ENCODE results near the gene STAP2. TPM values are rescaled to one million over a fixed set of nuclear protein-coding genes. Genes with fewer than 3 reads are reported as not detected.

Gene STAP2
- total RNA-seq, 1 donor from 2014 or later, result 6.8 TPM

GRCh38 chr19:4298810-4299550 is 39.6 kb downstream of the STAP2 start:
- H3K27ac Mint-ChIP-seq, result no peak overlapping the region
- DNase-seq (ENCODE audit: low spot score), result no peak
- TF ChIP-seq, protein P1, sequence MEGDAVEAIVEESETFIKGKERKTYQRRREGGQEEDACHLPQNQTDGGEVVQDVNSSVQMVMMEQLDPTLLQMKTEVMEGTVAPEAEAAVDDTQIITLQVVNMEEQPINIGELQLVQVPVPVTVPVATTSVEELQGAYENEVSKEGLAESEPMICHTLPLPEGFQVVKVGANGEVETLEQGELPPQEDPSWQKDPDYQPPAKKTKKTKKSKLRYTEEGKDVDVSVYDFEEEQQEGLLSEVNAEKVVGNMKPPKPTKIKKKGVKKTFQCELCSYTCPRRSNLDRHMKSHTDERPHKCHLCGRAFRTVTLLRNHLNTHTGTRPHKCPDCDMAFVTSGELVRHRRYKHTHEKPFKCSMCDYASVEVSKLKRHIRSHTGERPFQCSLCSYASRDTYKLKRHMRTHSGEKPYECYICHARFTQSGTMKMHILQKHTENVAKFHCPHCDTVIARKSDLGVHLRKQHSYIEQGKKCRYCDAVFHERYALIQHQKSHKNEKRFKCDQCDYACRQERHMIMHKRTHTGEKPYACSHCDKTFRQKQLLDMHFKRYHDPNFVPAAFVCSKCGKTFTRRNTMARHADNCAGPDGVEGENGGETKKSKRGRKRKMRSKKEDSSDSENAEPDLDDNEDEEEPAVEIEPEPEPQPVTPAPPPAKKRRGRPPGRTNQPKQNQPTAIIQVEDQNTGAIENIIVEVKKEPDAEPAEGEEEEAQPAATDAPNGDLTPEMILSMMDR (IDR thresholded peaks at IDR 0.05), result no peak
- TF ChIP-seq EZH2 (IDR thresholded peaks at IDR 0.05), result no peak
- no peak for TF ChIP-seq EZH2phosphoT487 (IDR thresholded peaks at IDR 0.05)

GRCh38 chr19:4297901-4298809 is 40.5 kb downstream of the STAP2 start:
- H3F3A ChIP-seq (ENCODE audit: low read depth), result peaks cover 5% of the 10 kb centered on the region
- DNase-seq (ENCODE audit: low spot score), result peak; percentile 19
- H3K27me3 ChIP-seq, result no peaks in the 10 kb centered on the region
- Mint-ChIP-seq H3K4me1 (peaks cover 8% of the 10 kb centered on the region), H3K36me3 (no peaks in the 10 kb centered on the region), H3K4me3 (no peak overlapping the region), H3K9me3 (peaks cover 2% of the 10 kb centered on the region), H3K27me3 (ENCODE audit: insufficient read depth, low read depth) (peaks cover 6% of the 10 kb centered on the region), H3K27ac (no peak overlapping the region)
- no peaks in the 10 kb centered on the region for H3K9me3 ChIP-seq (ENCODE audit: low read depth)
- H3K9ac ChIP-seq, result no peak overlapping the region
- no peaks in the 10 kb centered on the region for H3K79me2 ChIP-seq (ENCODE audit: low read depth)
- no peak overlapping the region for H3K4me2 ChIP-seq
- no peaks in the 10 kb centered on the region for H3K36me3 ChIP-seq
- H4K20me1 ChIP-seq (ENCODE audit: low read depth), result no peaks in the 10 kb centered on the region
- H3K4me1 ChIP-seq, result peaks cover 10% of the 10 kb centered on the region
- H3K4me3 ChIP-seq, result no peak overlapping the region
- TF ChIP-seq EZH2 (IDR thresholded peaks at IDR 0.05) (no peak), EZH2phosphoT487 (IDR thresholded peaks at IDR 0.05) (no peak)
- TF ChIP-seq, protein P1 (IDR thresholded peaks at IDR 0.05), result peak; percentile 11
- H3K27ac ChIP-seq, result no peak overlapping the region
- peak overlapping the region; percentile 26 for H2AFZ ChIP-seq (replicated peaks)

More at GRCh38 chr19:4298810-4299550, 39.6 kb downstream of the STAP2 start:
- Mint-ChIP-seq H3K36me3 (no peaks in the 10 kb centered on the region), H3K4me1 (peaks cover 8% of the 10 kb centered on the region), H3K27me3 (ENCODE audit: insufficient read depth, low read depth) (peaks cover 6% of the 10 kb centered on the region), H3K4me3 (no peak overlapping the region), H3K9me3 (peaks cover 2% of the 10 kb centered on the region)
- H3K27ac ChIP-seq, result no peak overlapping the region
- H4K20me1 ChIP-seq (ENCODE audit: low read depth), result no peaks in the 10 kb centered on the region
- H3K27me3 ChIP-seq, result no peaks in the 10 kb centered on the region
- no peaks in the 10 kb centered on the region for H3K79me2 ChIP-seq (ENCODE audit: low read depth)
- peaks cover 5% of the 10 kb centered on the region for H3F3A ChIP-seq (ENCODE audit: low read depth)
- no peak overlapping the region for H3K4me3 ChIP-seq
- no peak overlapping the region for H3K9ac ChIP-seq
- H2AFZ ChIP-seq (replicated peaks), result no peak overlapping the region
- H3K4me2 ChIP-seq, result no peak overlapping the region
- no peaks in the 10 kb centered on the region for H3K36me3 ChIP-seq
- H3K4me1 ChIP-seq, result peaks cover 10% of the 10 kb centered on the region
- H3K9me3 ChIP-seq (ENCODE audit: low read depth), result no peaks in the 10 kb centered on the region

DNA sequence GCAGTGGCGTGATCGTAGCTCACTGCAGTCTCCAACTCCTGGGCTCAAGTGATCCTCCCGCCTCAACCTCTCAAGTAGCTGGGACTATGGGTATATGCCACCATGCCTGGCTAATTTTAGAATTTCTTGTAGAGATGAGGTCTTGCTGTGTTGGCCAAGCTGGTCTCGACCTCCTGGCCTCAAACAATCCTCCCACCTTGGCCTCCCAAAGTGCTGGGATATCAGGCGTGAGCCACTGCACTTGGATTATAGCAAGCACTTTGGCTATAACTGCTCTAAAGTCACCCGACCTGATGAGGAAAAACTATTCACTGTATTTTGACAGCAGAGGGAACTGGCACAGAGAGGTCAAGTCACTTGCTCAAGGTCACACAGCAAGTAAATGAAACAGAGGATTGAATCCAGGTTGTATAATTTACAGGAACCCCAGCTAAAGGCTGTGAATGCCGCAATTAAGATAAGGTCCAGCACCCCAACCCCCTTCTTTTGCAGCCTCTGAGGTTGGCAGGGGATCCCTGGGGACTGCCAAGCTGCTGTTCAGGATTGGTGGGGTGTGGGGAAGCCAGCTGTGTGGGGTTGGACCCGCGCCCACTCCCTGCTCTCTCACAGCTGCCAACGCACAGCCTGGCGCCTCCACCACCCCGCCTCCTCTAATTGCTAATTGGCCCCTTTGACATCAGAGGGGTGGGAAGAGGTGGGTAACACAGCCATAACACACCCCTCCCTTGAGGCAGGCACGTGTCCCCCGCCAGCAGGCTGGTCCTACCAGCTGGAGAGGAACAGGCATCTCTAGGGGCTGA is 42.5 kb downstream of the STAP2 start:
- Histone ChIP-seq H2AFZ (replicated peaks) (no peak overlapping the region), H3K79me2 (ENCODE audit: low read depth) (no peaks in the 10 kb centered on the region), H3K4me2 (no peak overlapping the region), H4K20me1 (ENCODE audit: low read depth) (no peaks in the 10 kb centered on the region), H3F3A (ENCODE audit: low read depth) (no peaks in the 10 kb centered on the region), H3K27me3 (no peaks in the 10 kb centered on the region), H3K4me3 (no peak overlapping the region), H3K36me3 (no peaks in the 10 kb centered on the region), H3K9me3 (ENCODE audit: low read depth) (no peaks in the 10 kb centered on the region), H3K27ac (no peak overlapping the region), H3K9ac (no peak overlapping the region), H3K4me1 (peaks cover 6% of the 10 kb centered on the region)
- H3K4me1 Mint-ChIP-seq, result peaks cover 9% of the 10 kb centered on the region
- DNase-seq (ENCODE audit: low spot score), result no peak
- H3K9me3 Mint-ChIP-seq, result peaks cover 2% of the 10 kb centered on the region
- TF ChIP-seq EZH2 (IDR thresholded peaks at IDR 0.05) (no peak), EZH2phosphoT487 (IDR thresholded peaks at IDR 0.05) (no peak)
- TF ChIP-seq, protein P1 (IDR thresholded peaks at IDR 0.05), result no peak
- H3K27me3 Mint-ChIP-seq (ENCODE audit: insufficient read depth, low read depth), result peaks cover 4% of the 10 kb centered on the region
- H3K4me3 Mint-ChIP-seq, result no peak overlapping the region
- no peaks in the 10 kb centered on the region for H3K36me3 Mint-ChIP-seq
- no peak overlapping the region for H3K27ac Mint-ChIP-seq

Measured in neural progenitor cell (in vitro differentiated cells).